Measurements from ENCODE around the gene OCRL. TPM values are rescaled to one million over a fixed set of nuclear protein-coding genes. Genes with fewer than 3 reads are reported as not detected.

Gene OCRL
- total RNA-seq, 1 donor from 2014 or later: 14.6 TPM

- no peak for DNase-seq (ENCODE audit: low read depth, low spot score)
Measured at GRCh38 chrX:129634541-129634940, 94.5 kb downstream of the OCRL start.

GRCh38 chrX:129636175-129636681 is 96.2 kb downstream of the OCRL start:
- DNase-seq (ENCODE audit: low read depth, low spot score): no peak

- DNase-seq (ENCODE audit: low read depth, low spot score): peak; percentile 27
Measured at GRCh38 chrX:129637217-129638109, 97.4 kb downstream of the OCRL start.

DNA sequence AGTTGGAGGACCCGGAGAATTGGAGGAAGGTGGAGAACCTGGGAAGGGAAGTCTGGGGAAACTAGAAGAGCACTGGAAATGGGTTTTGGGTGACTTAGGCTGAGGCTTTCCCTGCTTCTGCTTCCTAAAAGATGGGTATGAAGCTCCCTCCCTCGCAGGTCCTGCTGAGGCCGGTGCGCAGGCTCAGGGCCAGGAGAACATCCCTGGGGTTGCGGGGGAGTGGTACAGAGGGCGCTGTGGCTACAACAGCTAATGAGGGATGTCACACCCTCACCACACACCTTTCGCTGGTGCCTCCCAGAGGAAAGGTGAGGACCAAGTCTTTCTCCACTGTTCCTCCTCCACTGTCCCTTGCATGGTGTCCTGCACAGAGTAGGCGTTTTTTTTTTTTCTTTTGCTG is 98.9 kb downstream of the OCRL start:
- no peak for DNase-seq (ENCODE audit: low read depth, low spot score)

DNA sequence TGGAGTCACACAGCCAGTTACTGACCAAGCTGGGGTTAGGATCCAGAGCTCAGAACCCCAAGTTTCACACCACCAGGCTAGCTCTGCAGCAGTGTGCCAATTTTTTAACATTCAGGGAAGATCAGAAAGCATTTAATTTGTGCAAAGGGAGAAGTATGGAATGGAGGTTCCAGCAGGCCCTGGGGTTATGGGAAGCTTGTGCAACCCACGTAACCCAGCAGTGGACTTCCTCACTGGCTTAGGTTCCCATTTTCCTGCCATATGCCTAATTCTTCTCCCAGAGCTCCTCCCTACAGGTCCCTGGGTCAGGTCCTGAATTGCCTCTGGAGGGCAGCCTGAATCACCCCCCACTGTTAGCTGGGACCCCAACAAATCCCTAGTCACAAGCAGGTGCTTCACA is 100.7 kb downstream of the OCRL start:
- DNase-seq (ENCODE audit: low read depth, low spot score): no peak

- no peak for DNase-seq (ENCODE audit: low read depth, low spot score)
Measured at GRCh38 chrX:129641469-129641868, 101.4 kb downstream of the OCRL start.

DNA sequence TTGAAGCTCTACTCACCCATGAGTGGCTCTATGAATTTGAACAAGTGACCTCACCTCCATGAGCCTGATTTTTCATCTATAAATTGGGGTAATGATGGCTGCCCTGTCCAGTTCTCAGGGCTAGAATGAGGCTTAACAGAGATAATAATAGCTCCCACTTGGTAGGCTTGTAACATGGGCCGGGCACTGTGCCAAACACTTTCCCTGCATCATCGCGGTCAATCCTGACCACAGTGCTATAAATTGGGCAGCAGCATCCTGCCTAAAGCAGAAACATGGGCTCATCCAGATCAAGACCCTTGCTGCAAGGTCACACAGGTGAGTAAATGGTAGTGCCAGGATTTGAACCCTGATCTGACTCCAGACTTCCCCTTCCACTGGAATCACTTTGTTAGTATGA is 101.9 kb downstream of the OCRL start:
- DNase-seq (ENCODE audit: low read depth, low spot score): no peak

Other genes starting within 250 kb of the OCRL start
- gene SMARCA1, start 16.8 kb upstream of the OCRL start, total RNA-seq: 31.5 and 31.9 TPM in 2 replicates
- 83.9 and 224 TPM in 2 replicates for gene APLN, start 114.7 kb downstream of the OCRL start, total RNA-seq
- gene XPNPEP2, start 198.7 kb downstream of the OCRL start, total RNA-seq: not detected in 2 replicates
- gene SASH3, start 239.7 kb downstream of the OCRL start, total RNA-seq: not detected in 2 replicates

All from pulmonary artery endothelial cell (primary cell).